Cardiac fibroblast (primary cell): ENCODE measurements around the gene IGLL1.
"Not testable (repeated sequence)": the region's sequence is repeated elsewhere in the genome, so short reads cannot be mapped to it uniquely, and the experiment has no call there.

Experiments used
- DNase-seq, 2 donors: peaks; one replicate each; pipeline versions ENCODE4 v3.0.0 to v3.0.0-alpha.2; 2010; ENCODE audit warnings: low read depth in 2 of 2
- H3K4me3 ChIP-seq, 2 donors: replicated peaks in 1 of 2; 1 replicate in 1 of 2; 2 replicates in 1 of 2; pipeline ENCODE4 v1.5.1; 2011; ENCODE audit warnings: low read depth in 2 of 2, low read length in 2 of 2, mild to moderate bottlenecking in 2 of 2, moderate library complexity in 1 of 2
- TF ChIP-seq, protein P1 (sequence below): IDR thresholded peaks from one replicate; pipeline ENCODE4 v1.5.1; 2011; ENCODE audit warnings: low read depth, mild to moderate bottlenecking, low read length, inconsistent platforms

Gene IGLL1

GRCh38 chr22:23551385-23551784 is 28.7 kb downstream of the IGLL1 start:
- H3K4me3 ChIP-seq: no peak overlapping the region
- TF ChIP-seq, protein P1, sequence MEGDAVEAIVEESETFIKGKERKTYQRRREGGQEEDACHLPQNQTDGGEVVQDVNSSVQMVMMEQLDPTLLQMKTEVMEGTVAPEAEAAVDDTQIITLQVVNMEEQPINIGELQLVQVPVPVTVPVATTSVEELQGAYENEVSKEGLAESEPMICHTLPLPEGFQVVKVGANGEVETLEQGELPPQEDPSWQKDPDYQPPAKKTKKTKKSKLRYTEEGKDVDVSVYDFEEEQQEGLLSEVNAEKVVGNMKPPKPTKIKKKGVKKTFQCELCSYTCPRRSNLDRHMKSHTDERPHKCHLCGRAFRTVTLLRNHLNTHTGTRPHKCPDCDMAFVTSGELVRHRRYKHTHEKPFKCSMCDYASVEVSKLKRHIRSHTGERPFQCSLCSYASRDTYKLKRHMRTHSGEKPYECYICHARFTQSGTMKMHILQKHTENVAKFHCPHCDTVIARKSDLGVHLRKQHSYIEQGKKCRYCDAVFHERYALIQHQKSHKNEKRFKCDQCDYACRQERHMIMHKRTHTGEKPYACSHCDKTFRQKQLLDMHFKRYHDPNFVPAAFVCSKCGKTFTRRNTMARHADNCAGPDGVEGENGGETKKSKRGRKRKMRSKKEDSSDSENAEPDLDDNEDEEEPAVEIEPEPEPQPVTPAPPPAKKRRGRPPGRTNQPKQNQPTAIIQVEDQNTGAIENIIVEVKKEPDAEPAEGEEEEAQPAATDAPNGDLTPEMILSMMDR: no peak
- DNase-seq: no peak

DNA sequence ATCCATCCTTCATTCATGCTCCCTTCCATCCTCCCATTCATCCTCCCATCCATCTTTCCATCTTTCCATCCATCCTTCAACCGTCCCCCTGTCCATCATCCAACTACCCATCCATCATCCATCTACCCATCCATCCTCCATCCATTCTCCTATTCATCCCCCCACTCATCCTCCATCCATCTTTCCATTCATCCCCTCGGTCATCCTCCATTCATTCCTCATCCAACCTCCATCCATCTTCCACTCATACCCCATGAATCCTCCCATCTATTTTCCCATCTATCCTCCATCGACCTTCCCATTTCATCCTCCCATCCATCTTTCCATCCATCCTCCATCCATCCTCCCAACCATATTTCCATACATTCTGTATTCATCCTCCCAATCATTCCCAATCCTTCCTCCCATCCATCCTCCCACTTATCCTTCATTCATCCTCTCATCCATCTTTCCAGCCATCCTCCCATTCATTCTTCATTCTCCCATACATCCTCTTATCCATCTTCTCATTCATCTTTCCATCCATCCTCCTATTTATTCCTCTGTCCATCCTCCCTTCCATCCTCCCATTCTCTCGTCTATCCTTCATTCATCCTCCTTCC is 29.9 kb downstream of the IGLL1 start:
- no peak overlapping the region for H3K4me3 ChIP-seq
- no peak for DNase-seq
- TF ChIP-seq, protein P1: no peak

DNA sequence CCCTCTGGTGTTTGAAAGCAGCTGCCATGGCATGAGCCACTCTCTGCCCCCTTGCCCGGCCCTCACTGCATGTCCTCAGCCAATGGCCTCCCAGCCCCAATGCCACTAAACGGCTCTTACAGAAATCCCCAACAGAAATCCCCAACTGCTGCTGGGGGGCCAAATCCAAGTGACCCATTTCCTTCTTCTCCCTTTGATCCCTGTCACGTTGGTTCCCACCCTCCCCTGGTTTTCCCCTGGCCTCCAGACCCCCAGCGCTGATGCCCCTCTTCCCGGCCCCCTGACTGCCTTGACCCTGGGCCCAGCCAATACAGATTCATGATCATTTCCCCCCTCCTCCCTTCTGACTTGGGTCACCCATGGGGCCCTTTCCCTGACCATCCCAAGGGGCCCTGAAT is 30.9 kb downstream of the IGLL1 start:
- H3K4me3 ChIP-seq: no peak overlapping the region
- TF ChIP-seq, protein P1: no peak
- no peak for DNase-seq

- TF ChIP-seq, protein P1: no peak
- no peak for DNase-seq
- H3K4me3 ChIP-seq: no peak overlapping the region
Observed at GRCh38 chr22:23548501-23549197, 31.4 kb downstream of the IGLL1 start.

- TF ChIP-seq, protein P1: no peak
- H3K4me3 ChIP-seq: no peak overlapping the region
- DNase-seq: no peak
Observed at GRCh38 chr22:23547818-23548500, 32.1 kb downstream of the IGLL1 start.

DNA sequence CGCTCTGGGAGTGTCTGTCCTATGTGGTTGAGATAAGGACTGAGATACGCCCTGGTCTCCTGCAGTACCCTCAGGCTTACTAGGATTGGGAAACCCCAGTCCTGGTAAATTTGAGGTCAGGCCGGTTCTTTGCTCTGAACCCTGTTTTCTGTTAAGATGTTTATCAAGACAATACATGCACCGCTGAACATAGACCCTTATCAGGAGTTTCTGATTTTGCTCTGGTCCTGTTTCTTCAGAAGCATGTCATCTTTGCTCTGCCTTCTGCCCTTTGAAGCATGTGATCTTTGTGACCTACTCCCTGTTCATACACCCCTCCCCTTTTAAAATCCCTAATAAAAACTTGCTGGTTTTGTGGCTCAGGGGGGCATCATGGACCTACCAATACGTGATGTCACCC is 32.7 kb downstream of the IGLL1 start:
- not testable (repeated sequence) for DNase-seq, H3K4me3 ChIP-seq

GRCh38 chr22:23544852-23545251 is 35.2 kb downstream of the IGLL1 start:
- DNase-seq: no peak
- H3K4me3 ChIP-seq: no peak overlapping the region
- TF ChIP-seq, protein P1: no peak

DNA sequence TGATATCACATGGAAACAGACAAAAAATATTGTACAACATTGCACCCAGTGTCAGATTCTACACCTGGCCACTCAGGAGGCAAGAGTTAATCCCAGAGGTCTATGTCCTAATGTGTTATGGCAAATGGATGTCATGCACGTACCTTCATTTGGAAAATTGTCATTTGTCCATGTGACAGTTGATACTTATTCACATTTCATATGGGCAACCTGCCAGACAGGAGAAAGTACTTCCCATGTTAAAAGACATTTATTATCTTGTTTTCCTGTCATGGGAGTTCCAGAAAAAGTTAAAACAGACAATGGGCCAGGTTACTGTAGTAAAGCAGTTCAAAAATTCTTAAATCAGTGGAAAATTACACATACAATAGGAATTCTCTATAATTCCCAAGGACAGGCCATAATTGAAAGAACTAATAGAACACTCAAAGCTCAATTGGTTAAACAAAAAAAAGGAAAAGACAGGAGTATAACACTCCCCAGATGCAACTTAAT is 36.5 kb downstream of the IGLL1 start:
- DNase-seq, H3K4me3 ChIP-seq: not testable (repeated sequence)
